T-helper 17 cell (primary cell): Measurements from ENCODE around the gene TSPAN14. TPM values are rescaled to one million over a fixed set of nuclear protein-coding genes. Genes with fewer than 3 reads are reported as not detected.

Experiments
- ATAC-seq: fragments of 150-1000 bp; cut with Tn5 transposase; 2 replicates; pipeline ENCODE4 v1.10.0; 2021; ENCODE audit warnings: mild to moderate bottlenecking, moderate library complexity
- DNase-seq, 3 donors: peaks; one replicate each; pipeline versions ENCODE4 v3.0.0 to v3.0.0-alpha.2; 2020 to 2021
- H3K9me3 ChIP-seq: one replicate; pipeline ENCODE4 v1.7.0; 2013; ENCODE audit warnings: low read length, mild to moderate bottlenecking; ENCODE audit not compliant: control insufficient read depth, poor library complexity, severe bottlenecking
- H3K27ac Mint-ChIP-seq: one replicate; pipeline ENCODE4 v1.8.0; 2022; ENCODE audit warnings: mild to moderate bottlenecking, moderate library complexity, mixed read lengths
- H3K27me3 Mint-ChIP-seq: one replicate; pipeline ENCODE4 v1.8.0; 2022; ENCODE audit warnings: mixed read lengths
- H3K36me3 Mint-ChIP-seq: one replicate; pipeline ENCODE4 v1.8.0; 2022; ENCODE audit warnings: low read depth, mixed read lengths
- H3K4me1 Mint-ChIP-seq: one replicate; pipeline ENCODE4 v1.8.0; 2022; ENCODE audit warnings: mild to moderate bottlenecking, mixed read lengths
- H3K4me3 Mint-ChIP-seq: one replicate; pipeline ENCODE4 v1.8.0; 2022; ENCODE audit warnings: mild to moderate bottlenecking, moderate library complexity, mixed read lengths
- total RNA-seq, 4 donors: library from RNA in 2 of 4; stranded (reverse) in 2 of 4; gene quantifications; one replicate each; pipeline ENCODE4 v1.2.3 and lab custom pipeline; 2022 to 2026

TSPAN14 gene
- total RNA-seq, 2 donors from 2014 or later: 118 to 139 TPM

GRCh38 chr10:80453056-80453841 is 861 bp upstream of the TSPAN14 start:
- Mint-ChIP-seq H3K27me3 (no peaks in the 10 kb centered on the region), H3K27ac (peak overlapping the region; percentile 88), H3K36me3 (peaks cover 3% of the 10 kb centered on the region), H3K4me1 (peaks cover 27% of the 10 kb centered on the region), H3K4me3 (peak overlapping the region; percentile 89)
- ATAC-seq (no peak), DNase-seq (no peak)
- no peaks in the 10 kb centered on the region for H3K9me3 ChIP-seq

GRCh38 chr10:80454513-80455460 is 677 bp downstream of the TSPAN14 start:
- peaks cover 37% of the 10 kb centered on the region for H3K4me1 Mint-ChIP-seq
- H3K9me3 ChIP-seq: no peaks in the 10 kb centered on the region
- H3K27me3 Mint-ChIP-seq: no peaks in the 10 kb centered on the region
- peak overlapping the region; percentile 100 for H3K27ac Mint-ChIP-seq
- DNase-seq (peak in 1 of 3 donors; percentile 29), ATAC-seq (peak; percentile 14)
- peaks cover 3% of the 10 kb centered on the region for H3K36me3 Mint-ChIP-seq
- peak overlapping the region; percentile 97 for H3K4me3 Mint-ChIP-seq

- H3K36me3 Mint-ChIP-seq: peaks cover 3% of the 10 kb centered on the region
- peak overlapping the region; percentile 97 for H3K4me3 Mint-ChIP-seq
- DNase-seq (no peak), ATAC-seq (no peak)
- H3K4me1 Mint-ChIP-seq: peaks cover 46% of the 10 kb centered on the region
- no peaks in the 10 kb centered on the region for H3K27me3 Mint-ChIP-seq
- no peaks in the 10 kb centered on the region for H3K9me3 ChIP-seq
- H3K27ac Mint-ChIP-seq: peak overlapping the region; percentile 100
Measured at GRCh38 chr10:80455461-80456349, 1.6 kb downstream of the TSPAN14 start.

- Mint-ChIP-seq H3K36me3 (peaks cover 6% of the 10 kb centered on the region), H3K27me3 (no peaks in the 10 kb centered on the region), H3K4me1 (peaks cover 64% of the 10 kb centered on the region), H3K27ac (peak overlapping the region; percentile 100), H3K4me3 (peak overlapping the region; percentile 97)
- H3K9me3 ChIP-seq: no peaks in the 10 kb centered on the region
- ATAC-seq (no peak), DNase-seq (no peak)
Measured at GRCh38 chr10:80457554-80458262, 3.6 kb downstream of the TSPAN14 start.

- Mint-ChIP-seq H3K4me3 (peak overlapping the region; percentile 97), H3K36me3 (peaks cover 7% of the 10 kb centered on the region), H3K27ac (peak overlapping the region; percentile 100), H3K4me1 (peaks cover 68% of the 10 kb centered on the region), H3K27me3 (no peaks in the 10 kb centered on the region)
- H3K9me3 ChIP-seq: no peaks in the 10 kb centered on the region
- DNase-seq (no peak), ATAC-seq (no peak)
Measured at GRCh38 chr10:80458263-80458625, 4.1 kb downstream of the TSPAN14 start.

GRCh38 chr10:80458638-80459037 is 4.5 kb downstream of the TSPAN14 start:
- Mint-ChIP-seq H3K27ac (peak overlapping the region; percentile 100), H3K4me1 (peaks cover 68% of the 10 kb centered on the region), H3K4me3 (peak overlapping the region; percentile 97), H3K36me3 (peaks cover 10% of the 10 kb centered on the region), H3K27me3 (no peaks in the 10 kb centered on the region)
- no peaks in the 10 kb centered on the region for H3K9me3 ChIP-seq
- DNase-seq: no peak
- ATAC-seq: no peak

GRCh38 chr10:80459047-80459865 is 5.1 kb downstream of the TSPAN14 start:
- Mint-ChIP-seq H3K36me3 (peaks cover 10% of the 10 kb centered on the region), H3K27me3 (no peaks in the 10 kb centered on the region), H3K4me1 (peaks cover 73% of the 10 kb centered on the region), H3K27ac (peak overlapping the region; percentile 100), H3K4me3 (peak overlapping the region; percentile 97)
- DNase-seq (peak in 2 of 3 donors; percentile 37 to 50), ATAC-seq (peak; percentile 59)
- H3K9me3 ChIP-seq: no peaks in the 10 kb centered on the region

GRCh38 chr10:80460399-80461207 is 6.5 kb downstream of the TSPAN14 start:
- ATAC-seq: no peak
- H3K27me3 Mint-ChIP-seq: no peaks in the 10 kb centered on the region
- peak overlapping the region; percentile 100 for H3K27ac Mint-ChIP-seq
- H3K9me3 ChIP-seq: no peaks in the 10 kb centered on the region
- peak overlapping the region; percentile 97 for H3K4me3 Mint-ChIP-seq
- no peak for DNase-seq
- H3K36me3 Mint-ChIP-seq: peaks cover 7% of the 10 kb centered on the region
- H3K4me1 Mint-ChIP-seq: peaks cover 84% of the 10 kb centered on the region

GRCh38 chr10:80461208-80462183 is 7.4 kb downstream of the TSPAN14 start:
- no peak for DNase-seq
- Mint-ChIP-seq H3K4me1 (peaks cover 83% of the 10 kb centered on the region), H3K4me3 (peak overlapping the region; percentile 97), H3K27me3 (no peaks in the 10 kb centered on the region), H3K27ac (peak overlapping the region; percentile 100), H3K36me3 (peaks cover 10% of the 10 kb centered on the region)
- no peak for ATAC-seq
- H3K9me3 ChIP-seq: no peaks in the 10 kb centered on the region

- H3K27me3 Mint-ChIP-seq: no peaks in the 10 kb centered on the region
- H3K36me3 Mint-ChIP-seq: peaks cover 10% of the 10 kb centered on the region
- ATAC-seq: no peak
Measured at GRCh38 chr10:80462299-80462980, 8.3 kb downstream of the TSPAN14 start.

More at GRCh38 chr10:80462299-80462980, 8.3 kb downstream of the TSPAN14 start:
- H3K4me3 Mint-ChIP-seq: peak overlapping the region; percentile 97
- peak overlapping the region; percentile 100 for H3K27ac Mint-ChIP-seq
- no peaks in the 10 kb centered on the region for H3K9me3 ChIP-seq
- peaks cover 89% of the 10 kb centered on the region for H3K4me1 Mint-ChIP-seq
- no peak for DNase-seq
